T-cell (primary cell): ENCODE results near the gene EEF1A1. TPM values are rescaled to one million over a fixed set of nuclear protein-coding genes. Genes with fewer than 3 reads are reported as not detected.
"Not testable (repeated sequence)": the region's sequence is repeated elsewhere in the genome, so short reads cannot be mapped to it uniquely, and the experiment has no call there.

ENCODE experiments used
- ATAC-seq, 4 experiments: fragments of 200-7000 bp in 3 of 4; fragments of 150-1000 bp in 1 of 4; cut with Tn5 transposase; replicated peaks in 1 of 4; 1 replicate in 3 of 4; 2 replicates in 1 of 4; pipeline ENCODE4 v1.10.0; 2021; ENCODE audit warnings: moderate library complexity in 3 of 4, mild to moderate bottlenecking in 2 of 4, moderate number of reproducible peaks in 1 of 4
- CTCF ChIA-PET, 2 donors: fragments of 300-600 bp; sonication (Branson Sonifier 250); formaldehyde crosslinking; loops; one replicate each; lab custom pipeline; 2022; ENCODE audit warnings: antibody characterized with exemption in 2 of 2; lab: Charles Lee
- POLR2A ChIA-PET, 2 donors: fragments of 300-600 bp; sonication (Branson Sonifier 250); formaldehyde crosslinking; loops; one replicate each; lab custom pipeline; 2022; ENCODE audit warnings: antibody characterized with exemption in 2 of 2; lab: Charles Lee
- DNase-seq, 35 experiments: peaks; one replicate each; pipeline versions ENCODE4 v3.0.0 to v3.0.0-alpha.2; 2013 to 2023
- H3K27ac ChIP-seq: one replicate; pipeline ENCODE4 v1.5.1; 2013; ENCODE audit warnings: low read length
- H3K27me3 ChIP-seq, 2 experiments: replicated peaks in 1 of 2; 1 replicate in 1 of 2; 2 replicates in 1 of 2; pipeline versions ENCODE4 v1.6.1 to v1.7.0; 2013; ENCODE audit warnings: low read length in 1 of 2, mixed read lengths in 1 of 2; ENCODE audit not compliant: control insufficient read depth in 2 of 2, insufficient read depth in 2 of 2; ENCODE audit errors: extremely low read depth in 1 of 2
- H3K36me3 ChIP-seq, 2 donors: 1 replicate in 1 of 2; 2 replicates in 1 of 2; pipeline versions ENCODE4 v1.6.1 to v1.7.0; 2013; ENCODE audit warnings: low read length in 1 of 2; ENCODE audit not compliant: control insufficient read depth in 2 of 2, insufficient read depth in 1 of 2; ENCODE audit errors: extremely low read depth in 1 of 2
- H3K4me1 ChIP-seq, 2 experiments: 1 replicate in 1 of 2; 2 replicates in 1 of 2; pipeline versions ENCODE4 v1.6.1 to v1.7.0; 2013; ENCODE audit warnings: low read length in 2 of 2, mixed read lengths in 1 of 2; ENCODE audit not compliant: insufficient read depth in 2 of 2, control insufficient read depth in 1 of 2; ENCODE audit errors: extremely low read depth in 1 of 2
- H3K4me3 ChIP-seq, 2 donors: 1 replicate in 1 of 2; 2 replicates in 1 of 2; pipeline versions ENCODE4 v1.5.1 to v1.7.0; 2013; ENCODE audit warnings: mild to moderate bottlenecking in 2 of 2, low read length in 1 of 2, moderate library complexity in 1 of 2; ENCODE audit not compliant: control insufficient read depth in 1 of 2; ENCODE audit errors: extremely low read depth in 1 of 2
- H3K9me3 ChIP-seq: 2 replicates; pipeline ENCODE4 v1.7.0; 2013
- H3K27ac Mint-ChIP-seq, 2 donors: one replicate each; pipeline ENCODE4 v1.8.0; 2020 to 2021; ENCODE audit warnings: mild to moderate bottlenecking in 2 of 2, mixed read lengths in 2 of 2
- H3K27me3 Mint-ChIP-seq, 2 donors: one replicate each; pipeline ENCODE4 v1.8.0; 2021 to 2022; ENCODE audit warnings: mixed read lengths in 2 of 2
- H3K36me3 Mint-ChIP-seq: one replicate; pipeline ENCODE4 v1.8.0; 2021; ENCODE audit warnings: mixed read lengths
- H3K4me1 Mint-ChIP-seq, 3 donors: one replicate each; pipeline ENCODE4 v1.8.0; 2020 to 2022; ENCODE audit warnings: mixed read lengths in 3 of 3, mild to moderate bottlenecking in 1 of 3
- H3K4me3 Mint-ChIP-seq, 3 donors: one replicate each; pipeline ENCODE4 v1.8.0; 2020 to 2022; ENCODE audit warnings: mild to moderate bottlenecking in 3 of 3, mixed read lengths in 3 of 3, moderate library complexity in 3 of 3
- H3K9me3 Mint-ChIP-seq, 3 donors: one replicate each; pipeline ENCODE4 v1.8.0; 2020 to 2022; ENCODE audit warnings: mixed read lengths in 3 of 3
- WGBS: methylation state at CpG from one replicate; pipeline ENCODE4 v1.1.5; 2013; ENCODE audit warnings: missing lambda C conversion rate; ENCODE audit not compliant: insufficient coverage; 5-methylcytosine and 5-hydroxymethylcytosine counted together
- total RNA-seq, 35 experiments: library from RNA in 6 of 35; stranded (reverse) in 6 of 35; fragments of 120-200 nt in 1 of 35; gene quantifications; one replicate each; pipeline versions ENCODE4 v1.2.1 to v1.2.4 and lab custom pipeline; 2013 to 2026

EEF1A1 gene
- total RNA-seq, 5 donors from 2014 or later (not counting 1 experiment from before 2014, with no cell fraction given) = 14,142 to 15,123 (median 14,655) TPM

DNA sequence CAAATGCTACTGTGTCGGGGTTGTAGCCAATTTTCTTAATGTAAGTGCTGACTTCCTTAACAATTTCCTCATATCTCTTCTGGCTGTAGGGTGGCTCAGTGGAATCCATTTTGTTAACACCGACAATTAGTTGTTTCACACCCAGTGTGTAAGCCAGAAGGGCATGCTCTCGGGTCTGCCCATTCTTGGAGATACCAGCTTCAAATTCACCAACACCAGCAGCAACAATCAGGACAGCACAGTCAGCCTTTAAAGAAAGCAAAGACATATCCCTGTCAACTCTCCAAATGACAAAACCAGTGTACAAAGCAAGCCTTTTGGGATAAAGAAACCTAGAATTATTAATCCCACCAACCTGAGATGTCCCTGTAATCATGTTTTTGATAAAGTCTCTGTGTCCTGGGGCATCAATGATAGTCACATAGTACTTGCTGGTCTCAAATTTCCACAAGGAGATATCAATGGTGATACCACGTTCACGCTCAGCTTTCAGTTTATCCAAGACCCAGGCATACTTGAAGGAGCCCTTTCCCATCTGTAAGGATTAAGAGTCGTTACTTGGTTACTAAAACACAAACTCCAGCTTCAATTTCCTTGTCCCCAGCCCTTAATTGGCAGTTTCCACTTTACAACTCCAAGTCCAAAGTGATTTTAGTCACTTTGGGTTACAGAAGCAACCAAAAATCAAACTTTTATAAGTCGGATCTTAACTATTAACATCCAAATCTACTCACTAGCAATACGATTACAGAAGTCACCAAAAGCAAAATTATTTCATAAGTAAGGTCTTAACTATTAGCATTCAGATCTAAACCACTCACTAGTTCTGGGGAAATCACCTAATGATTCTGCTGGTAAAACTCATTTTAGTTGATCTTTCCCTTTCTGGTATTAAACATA lies 1.6 kb downstream of the EEF1A1 start:
- Histone ChIP-seq H3K27ac (peak overlapping the region; percentile 100), H3K36me3 (peaks cover 0 to 54% of the 10 kb centered on the region in 2 donors), H3K4me1 (peaks cover 39 to 65% of the 10 kb centered on the region in 2 experiments), H3K4me3 (peak overlapping the region; percentile 99 to 100)
- H3K27me3 Mint-ChIP-seq, ATAC-seq, H3K9me3 ChIP-seq, H3K27me3 ChIP-seq, H3K9me3 Mint-ChIP-seq: not testable (repeated sequence)
- no CpG with 5 or more reads among the region's 8 CpGs for WGBS
- Mint-ChIP-seq H3K4me1 (peaks cover 73 to 80% (median 74%) of the 10 kb centered on the region in 3 donors), H3K27ac (peak overlapping the region; percentile 96 to 98), H3K36me3 (peaks cover 55% of the 10 kb centered on the region), H3K4me3 (peak overlapping the region; percentile 95 to 97 (median 96))
- ChIA-PET POLR2A (interaction anchor here (0.6 to 1.3 kb wide), 11 partner anchors 14 to 1723 kb away, joined by 3 to 19 read pairs (median 5); partner anchors contain the start of gene MTO1 (in 1 of the 2)), CTCF (interaction anchor here in 1 of 2 donors (1.1 kb wide), 1 partner anchor 134 kb away, joined by 6 read pairs; no protein-coding TSS in a partner anchor)
- DNase-seq = peak in 1 of 35 experiments; percentile 58

GRCh38 chr6:73518100-73518981 lies 2.5 kb downstream of the EEF1A1 start:
- H3K27ac Mint-ChIP-seq = peak overlapping the region; percentile 82 to 96
- CTCF ChIA-PET = not testable (repeated sequence)
- peak in 2 of 35 experiments; percentile 3 to 25 for DNase-seq

GRCh38 chr6:73516514-73517489 lies 4.0 kb downstream of the EEF1A1 start:
- H3K36me3 ChIP-seq = peaks cover 0 to 56% of the 10 kb centered on the region in 2 donors
- H3K27ac Mint-ChIP-seq = peak overlapping the region; percentile 74 to 75
- POLR2A ChIA-PET = interaction anchor here (0.6 to 1.1 kb wide), 6 partner anchors 8 to 96 kb away, joined by 3 to 6 read pairs (median 3); no protein-coding TSS in a partner anchor

More at GRCh38 chr6:73518100-73518981, 2.5 kb downstream of the EEF1A1 start:
- peak overlapping the region; percentile 95 to 97 (median 96) for H3K4me3 Mint-ChIP-seq
- peaks cover 68 to 77% (median 69%) of the 10 kb centered on the region in 3 donors for H3K4me1 Mint-ChIP-seq
- WGBS = 26% methylated on average over 2 of the region's 19 CpGs
- H3K27me3 Mint-ChIP-seq, H3K4me3 ChIP-seq, H3K9me3 Mint-ChIP-seq, H3K9me3 ChIP-seq, H3K27me3 ChIP-seq, ATAC-seq: not testable (repeated sequence)
- Histone ChIP-seq H3K27ac (peak overlapping the region; percentile 100), H3K36me3 (peaks cover 0 to 54% of the 10 kb centered on the region in 2 donors), H3K4me1 (peaks cover 35 to 64% of the 10 kb centered on the region in 2 experiments)
- POLR2A ChIA-PET = interaction anchor here in 1 of 2 donors (0.6 kb wide), 2 partner anchors 66 to 114 kb away, joined by 3 to 5 read pairs; no protein-coding TSS in a partner anchor
- H3K36me3 Mint-ChIP-seq = peaks cover 55% of the 10 kb centered on the region

GRCh38 chr6:73515204-73515655 lies 5.6 kb downstream of the EEF1A1 start:
- Histone ChIP-seq H3K4me1 (peaks cover 24 to 46% of the 10 kb centered on the region in 2 experiments), H3K9me3 (no peaks in the 10 kb centered on the region), H3K4me3 (no peak overlapping the region), H3K27me3 (no peaks in the 10 kb centered on the region), H3K27ac (peak overlapping the region; percentile 62), H3K36me3 (peaks cover 0 to 59% of the 10 kb centered on the region in 2 donors)
- H3K4me1 Mint-ChIP-seq = peaks cover 55 to 58% (median 57%) of the 10 kb centered on the region in 3 donors
- POLR2A ChIA-PET = interaction anchor here (0.6 to 3.5 kb wide), 13 partner anchors 8 to 138 kb away, joined by 3 to 14 read pairs (median 4); partner anchors contain the start of genes MTO1 (in 1 of the 2) and SLC17A5 (in 1 of the 2)
- 33% methylated on average over 2 of the region's 4 CpGs for WGBS
- no peak for ATAC-seq
- no peak overlapping the region for H3K4me3 Mint-ChIP-seq
- CTCF ChIA-PET = interaction anchor here (0.5 to 5.7 kb wide), 25 partner anchors 9 to 218 kb away, joined by 3 to 81 read pairs (median 5); partner anchors contain the start of genes MTO1 (in 2 of the 2) and CGAS (in 1 of the 2)
- peak in 1 of 35 experiments; percentile 40 for DNase-seq
- H3K27ac Mint-ChIP-seq = peak overlapping the region; percentile 74 to 75
- no peaks in the 10 kb centered on the region for H3K9me3 Mint-ChIP-seq
- H3K27me3 Mint-ChIP-seq = no peaks in the 10 kb centered on the region
- peaks cover 52% of the 10 kb centered on the region for H3K36me3 Mint-ChIP-seq

More at GRCh38 chr6:73516514-73517489, 4.0 kb downstream of the EEF1A1 start:
- no peaks in the 10 kb centered on the region for H3K27me3 ChIP-seq
- Mint-ChIP-seq H3K4me3 (peak overlapping the region; percentile 37 to 56 (median 55)), H3K4me1 (peaks cover 56 to 68% (median 59%) of the 10 kb centered on the region in 3 donors), H3K36me3 (peaks cover 59% of the 10 kb centered on the region), H3K27me3 (no peaks in the 10 kb centered on the region), H3K9me3 (no peaks in the 10 kb centered on the region)
- 44% methylated on average over 1 of the region's 4 CpGs for WGBS
- H3K4me3 ChIP-seq = no peak overlapping the region
- no peaks in the 10 kb centered on the region for H3K9me3 ChIP-seq
- peaks cover 24 to 49% of the 10 kb centered on the region in 2 experiments for H3K4me1 ChIP-seq
- CTCF ChIA-PET = interaction anchor here (0.6 to 5.7 kb wide), 9 partner anchors 40 to 136 kb away, joined by 3 to 81 read pairs (median 6); no protein-coding TSS in a partner anchor
- peak overlapping the region; percentile 62 for H3K27ac ChIP-seq
- ATAC-seq (no peak), DNase-seq (peak in 1 of 35 experiments; percentile 43)

GRCh38 chr6:73514746-73515110 lies 6.1 kb downstream of the EEF1A1 start:
- Mint-ChIP-seq H3K4me3 (no peak overlapping the region), H3K27ac (peak overlapping the region in 1 of 2 donors; percentile 74), H3K4me1 (peaks cover 50 to 55% (median 51%) of the 10 kb centered on the region in 3 donors), H3K27me3 (no peaks in the 10 kb centered on the region), H3K9me3 (no peaks in the 10 kb centered on the region), H3K36me3 (peaks cover 47% of the 10 kb centered on the region)
- Histone ChIP-seq H3K27ac (peak overlapping the region; percentile 62), H3K9me3 (no peaks in the 10 kb centered on the region), H3K27me3 (no peaks in the 10 kb centered on the region), H3K4me1 (peaks cover 24 to 41% of the 10 kb centered on the region in 2 experiments), H3K4me3 (no peak overlapping the region), H3K36me3 (peaks cover 0 to 54% of the 10 kb centered on the region in 2 donors)
- ATAC-seq (no peak), DNase-seq (peak in 1 of 35 experiments; percentile 12)
- POLR2A ChIA-PET = interaction anchor here (0.7 to 3.5 kb wide), 5 partner anchors 13 to 138 kb away, joined by 3 to 14 read pairs (median 6); partner anchors contain the start of genes MTO1 (in 1 of the 2) and SLC17A5 (in 1 of the 2)
- CTCF ChIA-PET = interaction anchor here (0.6 to 5.7 kb wide), 9 partner anchors 9 to 216 kb away, joined by 4 to 81 read pairs (median 7); partner anchors contain the start of gene MTO1 (in 1 of the 2)
- WGBS = no CpG with 5 or more reads among the region's 3 CpGs
